NCI-H226 (cell line): ENCODE data around the gene KIF26A.
"Not testable (repeated sequence)": the region's sequence is repeated elsewhere in the genome, so short reads cannot be mapped to it uniquely, and the experiment has no call there.

ENCODE experiments used
- DNase-seq: peaks from one replicate; pipeline ENCODE4 v3.0.0-alpha.2; 2015

Gene KIF26A

GRCh38 chr14:104196461-104197140 is 58.2 kb downstream of the KIF26A start:
- no peak for DNase-seq

- DNase-seq, result no peak
These were observed 59.3 kb downstream of the KIF26A start for GRCh38 chr14:104197449-104198247.

GRCh38 chr14:104199266-104199895 is 61.0 kb downstream of the KIF26A start:
- DNase-seq, result no peak

- no peak for DNase-seq
These were observed 61.7 kb downstream of the KIF26A start for GRCh38 chr14:104200106-104200505.

GRCh38 chr14:104200591-104200990 is 62.2 kb downstream of the KIF26A start:
- DNase-seq, result no peak

- DNase-seq, result no peak
These were observed 62.7 kb downstream of the KIF26A start for GRCh38 chr14:104201063-104201462.

GRCh38 chr14:104201496-104201895 is 63.1 kb downstream of the KIF26A start:
- DNase-seq, result no peak

- no peak for DNase-seq
These were observed 64.1 kb downstream of the KIF26A start for GRCh38 chr14:104202259-104203070.

- DNase-seq, result no peak
These were observed 64.7 kb downstream of the KIF26A start for GRCh38 chr14:104203071-104203425.

- no peak for DNase-seq
These were observed 66.3 kb downstream of the KIF26A start for GRCh38 chr14:104204660-104205149.

- DNase-seq, result no peak
These were observed 67.4 kb downstream of the KIF26A start for GRCh38 chr14:104205781-104206180.

- no peak for DNase-seq
These were observed 68.0 kb downstream of the KIF26A start for GRCh38 chr14:104206281-104206904.

- no peak for DNase-seq
These were observed 69.0 kb downstream of the KIF26A start for GRCh38 chr14:104207142-104208014.

- DNase-seq, result not testable (repeated sequence)
These were observed 69.6 kb downstream of the KIF26A start for GRCh38 chr14:104208015-104208295.

- not testable (repeated sequence) for DNase-seq
These were observed 69.9 kb downstream of the KIF26A start for GRCh38 chr14:104208331-104208730.

GRCh38 chr14:104209071-104209470 is 70.7 kb downstream of the KIF26A start:
- not testable (repeated sequence) for DNase-seq

GRCh38 chr14:104209985-104210816 is 71.8 kb downstream of the KIF26A start:
- DNase-seq, result no peak

GRCh38 chr14:104210817-104211195 is 72.4 kb downstream of the KIF26A start:
- no peak for DNase-seq

- DNase-seq, result no peak
These were observed 72.8 kb downstream of the KIF26A start for GRCh38 chr14:104211215-104211614.

- no peak for DNase-seq
These were observed 73.4 kb downstream of the KIF26A start for GRCh38 chr14:104211741-104212140.
